ENCODE data around the gene CCDC88B. TPM values are rescaled to one million over a fixed set of nuclear protein-coding genes. Genes with fewer than 3 reads are reported as not detected.
"Not testable (repeated sequence)": the region's sequence is repeated elsewhere in the genome, so short reads cannot be mapped to it uniquely, and the experiment has no call there.

The CCDC88B gene
- total and polyA plus RNA-seq, 9 of the 15 experiments (the other 6 are each of a cell fraction or from before 2014, with no cell fraction given) = 0.13 to 18.1 (median 7.9) TPM

- H4K20me1 ChIP-seq (replicated peaks; ENCODE audit: control insufficient read depth, insufficient read depth, low read length); in situ Hi-C loops (cut with MboI); H3K9me3 ChIP-seq (replicated peaks; ENCODE audit: control insufficient read depth, insufficient read depth, low read depth, low read length); H3K27me3 ChIP-seq (ENCODE audit: control insufficient read depth in 2 of 2, insufficient read depth in 2 of 2, low read length in 2 of 2); intact Hi-C loops (cut with micrococcal nuclease); ATAC-seq; BruUV-seq (replicated peaks); H2AFZ ChIP-seq (ENCODE audit: low read depth, low read length); H3K9me1 ChIP-seq (ENCODE audit: control insufficient read depth, insufficient read depth, low read length); FAIRE-seq; DNase-seq (ENCODE audit: extremely low read depth in 1 of 4, low spot score in 3 of 4); TF ChIP-seq MYNN (CRISPR knock-in tag; IDR thresholded peaks at IDR 0.05): not testable (repeated sequence)
- Histone ChIP-seq H3K79me2 (ENCODE audit: control insufficient read depth, insufficient read depth, low read length) (peaks cover 45% of the 10 kb centered on the region), H3K4me2 (ENCODE audit: insufficient read depth, low read length) (peak overlapping the region; percentile 95), H3K4me1 (replicated peaks in 1 of 2; ENCODE audit: control insufficient read depth in 2 of 2, insufficient read depth in 2 of 2, low read length in 2 of 2) (peaks cover 8 to 63% of the 10 kb centered on the region in 2 experiments; a peak in 4 of 5 replicates), H3K4me3 (peak overlapping the region; percentile 94), H3K9ac (ENCODE audit: insufficient read depth in 1 of 2, low read depth in 2 of 2, low read length in 2 of 2) (peak overlapping the region; percentile 86 to 94; a peak in 3 of 4 replicates), H3K27ac (ENCODE audit: extremely low read depth, low read depth, low read length) (peak overlapping the region; percentile 99; the same call in 1 of the 3 replicates), H3K36me3 (ENCODE audit: control insufficient read depth, insufficient read depth, low read length) (peaks cover 62% of the 10 kb centered on the region)
- POLR2A ChIA-PET = interaction anchor here (0.8 to 2.5 kb wide), 2 partner anchors 9 to 39 kb away, joined by 3 to 10 read pairs; no protein-coding TSS in a partner anchor
- WGBS (ENCODE audit: insufficient coverage, low coverage, missing lambda C conversion rate) = 72% methylated on average over 15 of the region's 25 CpGs
- peak; percentile 5; the same call in 1 of the 2 replicates for TF ChIP-seq SUPT5H (IDR thresholded peaks at IDR 0.05)
- TF ChIP-seq ZBTB7A (IDR thresholded peaks at IDR 0.05; ENCODE audit: borderline replicate concordance, control insufficient read depth, low read depth, low read length) = 0 out of 2 replicates have a peak, but pooled peaks have one; percentile 15
- TF ChIP-seq POLR2AphosphoS2 (IDR thresholded peaks at IDR 0.05; ENCODE audit: low read length) = peak; percentile 43; the same call in 1 of the 2 replicates
- TF ChIP-seq KDM5B (IDR thresholded peaks at IDR 0.05; ENCODE audit: insufficient replicate concordance, low read depth, low read length) = peak; percentile 44
- TF ChIP-seq RBFOX2 (IDR thresholded peaks at IDR 0.05; ENCODE audit: low read depth, low read length) = peak; percentile 58
- peak; percentile 78 for TF ChIP-seq POLR2G (IDR thresholded peaks at IDR 0.05; ENCODE audit: low read depth, low read length)
- peak; percentile 1; the same call in 1 of the 2 replicates for TF ChIP-seq POLR2A (conservative IDR thresholded peaks at IDR 0.05)
- TF ChIP-seq MYNN (IDR thresholded peaks at IDR 0.05) = peak; percentile 58; the same call in 1 of the 2 replicates
- TF ChIP-seq RBM22 (IDR thresholded peaks at IDR 0.05; ENCODE audit: low read depth, low read length, poor library complexity, severe bottlenecking) = peak; percentile 16
- 0 out of 2 replicates have a peak, but pooled peaks have one; percentile 41 for TF ChIP-seq HNRNPL (IDR thresholded peaks at IDR 0.05; ENCODE audit: low read depth, low read length)
- peak in 1 of 2 experiments; percentile 47; a peak in 2 of 4 replicates for TF ChIP-seq MAZ (CRISPR knock-in tag; conservative IDR thresholded peaks at IDR 0.05 in 1 of 2, IDR thresholded peaks at IDR 0.05 in 1 of 2)
- TF ChIP-seq POLR2AphosphoS5 (IDR thresholded peaks at IDR 0.05; ENCODE audit: control insufficient read depth, insufficient read depth, low read depth, low read length) = peak; percentile 50; the same call in 1 of the 2 replicates
- CTCF ChIA-PET (ENCODE audit: low intra/inter-chr PET ratio) = interaction anchor here (2.7 kb wide), 1 partner anchor 39 kb away, joined by 19 read pairs; no protein-coding TSS in a partner anchor
Measured at GRCh38 chr11:64315667-64316526, 24.1 kb upstream of the CCDC88B start.
